Astrocyte (in vitro differentiated cells and primary cell): Measurements from ENCODE around the gene RAD51B.

ENCODE experiments used
- EZH2 ChIP-seq: IDR thresholded peaks from 2 replicates; pipeline ENCODE4 v1.6.1; 2012; ENCODE audit warnings: mild to moderate bottlenecking, low read length, inconsistent platforms; ENCODE audit not compliant: insufficient read depth
- TF ChIP-seq, protein P1 (sequence below): IDR thresholded peaks from 2 replicates; pipeline ENCODE4 v1.5.1; 2011; ENCODE audit warnings: low read depth, mild to moderate bottlenecking, inconsistent platforms, low read length, moderate library complexity; ENCODE audit not compliant: insufficient read depth

DNA sequence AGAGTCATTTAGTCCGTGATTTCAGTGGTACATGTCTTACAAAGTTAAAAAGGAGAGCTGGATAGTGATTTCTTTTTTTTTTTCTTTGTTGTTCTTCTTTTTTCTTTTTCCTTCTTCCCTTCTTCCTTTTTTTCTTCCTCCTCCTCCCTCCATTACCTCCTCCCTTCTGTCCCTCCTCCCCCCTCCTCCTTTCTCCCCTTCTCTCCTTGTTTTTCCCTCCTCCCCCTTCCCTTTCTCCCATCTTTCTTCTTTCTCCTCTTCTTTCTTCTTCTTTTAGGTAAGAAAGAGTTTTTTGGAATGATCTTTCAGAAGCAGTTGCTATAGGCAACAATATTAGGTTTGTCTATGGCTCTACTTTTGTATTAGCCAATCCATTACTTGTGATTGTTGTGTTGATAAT lies 368.6 kb downstream of the RAD51B start:
- TF ChIP-seq, protein P1, sequence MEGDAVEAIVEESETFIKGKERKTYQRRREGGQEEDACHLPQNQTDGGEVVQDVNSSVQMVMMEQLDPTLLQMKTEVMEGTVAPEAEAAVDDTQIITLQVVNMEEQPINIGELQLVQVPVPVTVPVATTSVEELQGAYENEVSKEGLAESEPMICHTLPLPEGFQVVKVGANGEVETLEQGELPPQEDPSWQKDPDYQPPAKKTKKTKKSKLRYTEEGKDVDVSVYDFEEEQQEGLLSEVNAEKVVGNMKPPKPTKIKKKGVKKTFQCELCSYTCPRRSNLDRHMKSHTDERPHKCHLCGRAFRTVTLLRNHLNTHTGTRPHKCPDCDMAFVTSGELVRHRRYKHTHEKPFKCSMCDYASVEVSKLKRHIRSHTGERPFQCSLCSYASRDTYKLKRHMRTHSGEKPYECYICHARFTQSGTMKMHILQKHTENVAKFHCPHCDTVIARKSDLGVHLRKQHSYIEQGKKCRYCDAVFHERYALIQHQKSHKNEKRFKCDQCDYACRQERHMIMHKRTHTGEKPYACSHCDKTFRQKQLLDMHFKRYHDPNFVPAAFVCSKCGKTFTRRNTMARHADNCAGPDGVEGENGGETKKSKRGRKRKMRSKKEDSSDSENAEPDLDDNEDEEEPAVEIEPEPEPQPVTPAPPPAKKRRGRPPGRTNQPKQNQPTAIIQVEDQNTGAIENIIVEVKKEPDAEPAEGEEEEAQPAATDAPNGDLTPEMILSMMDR = no peak
- no peak for TF ChIP-seq EZH2
